NCI-H187 (cell line): ENCODE measurements around the gene ARHGAP4.

Experiments
- DNase-seq, 2 experiments: peaks; one replicate each; lab custom pipeline; 2025; lab: John Stamatoyannopoulos, UW

ARHGAP4 gene

DNA sequence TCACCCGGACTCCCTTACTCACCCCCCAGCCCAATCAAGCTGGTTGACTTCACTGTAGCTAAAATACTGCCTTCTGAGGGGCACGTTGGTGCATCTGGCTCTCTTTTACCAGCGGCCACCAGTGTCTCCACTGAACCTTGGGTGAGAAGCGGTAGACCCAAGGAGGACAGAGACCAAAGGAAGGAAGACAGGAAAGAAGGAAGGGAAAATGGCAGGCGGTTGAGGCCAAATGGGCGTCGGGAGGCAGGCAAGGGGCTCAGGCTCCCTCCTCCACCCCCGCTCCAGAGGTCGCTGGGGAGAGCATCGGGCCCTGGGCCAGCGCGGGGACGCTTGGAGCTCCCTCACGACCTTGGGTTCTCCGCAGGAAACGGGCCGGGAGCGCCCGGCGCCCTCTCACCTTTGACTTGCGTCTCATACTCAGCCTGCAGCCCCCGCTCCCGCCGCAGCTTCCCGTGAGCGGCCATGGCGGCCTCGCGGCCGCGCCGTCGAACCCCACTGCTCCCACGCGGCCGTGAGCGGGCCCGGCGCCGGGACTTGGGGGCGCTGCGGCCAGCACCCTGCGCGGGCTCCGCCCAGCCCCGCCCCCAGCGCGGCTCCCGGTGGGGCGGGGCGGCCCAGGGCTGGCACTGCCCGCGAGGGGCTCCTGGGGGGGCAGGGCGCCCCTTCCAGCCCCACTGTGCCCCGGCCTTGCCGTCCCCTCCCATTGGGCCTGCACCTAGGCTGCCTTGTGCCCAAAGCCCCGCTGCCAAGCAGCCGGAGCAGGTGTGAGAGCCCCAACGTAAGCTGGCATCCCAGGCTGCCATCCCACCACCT, at the start of gene ARHGAP4:
Gene ARHGAP4 (minus strand): TSS at position 526 of the 813 bp plus-strand sequence. CDS start 62 bp downstream, at position 464.
- DNase-seq, result no peak

DNA sequence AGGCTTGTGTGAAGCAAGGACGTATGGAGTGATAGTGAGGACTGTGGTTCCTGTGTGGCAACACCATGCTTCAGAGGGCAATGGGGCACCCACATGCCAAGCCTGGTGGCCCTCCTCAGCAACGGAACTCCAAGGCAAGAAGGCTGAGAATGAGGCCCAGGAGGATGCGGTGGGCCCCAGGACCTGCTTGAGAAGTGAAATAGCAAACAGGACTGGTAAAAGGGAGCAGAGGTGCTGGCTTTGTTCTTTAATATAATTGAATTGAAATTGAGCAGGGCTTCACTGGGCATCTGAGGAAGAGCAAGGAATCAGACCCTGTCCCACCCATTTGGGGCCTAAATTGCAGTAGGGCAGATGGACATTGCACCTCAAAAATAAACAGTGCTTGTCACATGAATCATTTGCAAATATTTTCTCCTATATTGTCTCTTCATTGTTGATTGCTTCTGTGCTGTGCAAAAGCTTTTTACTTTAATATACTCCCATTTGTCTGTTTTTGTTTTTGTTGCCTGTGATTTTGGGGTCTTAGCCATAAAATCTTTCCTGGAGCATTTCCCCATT, 48.7 kb upstream of the ARHGAP4 start:
- no peak for DNase-seq

DNA sequence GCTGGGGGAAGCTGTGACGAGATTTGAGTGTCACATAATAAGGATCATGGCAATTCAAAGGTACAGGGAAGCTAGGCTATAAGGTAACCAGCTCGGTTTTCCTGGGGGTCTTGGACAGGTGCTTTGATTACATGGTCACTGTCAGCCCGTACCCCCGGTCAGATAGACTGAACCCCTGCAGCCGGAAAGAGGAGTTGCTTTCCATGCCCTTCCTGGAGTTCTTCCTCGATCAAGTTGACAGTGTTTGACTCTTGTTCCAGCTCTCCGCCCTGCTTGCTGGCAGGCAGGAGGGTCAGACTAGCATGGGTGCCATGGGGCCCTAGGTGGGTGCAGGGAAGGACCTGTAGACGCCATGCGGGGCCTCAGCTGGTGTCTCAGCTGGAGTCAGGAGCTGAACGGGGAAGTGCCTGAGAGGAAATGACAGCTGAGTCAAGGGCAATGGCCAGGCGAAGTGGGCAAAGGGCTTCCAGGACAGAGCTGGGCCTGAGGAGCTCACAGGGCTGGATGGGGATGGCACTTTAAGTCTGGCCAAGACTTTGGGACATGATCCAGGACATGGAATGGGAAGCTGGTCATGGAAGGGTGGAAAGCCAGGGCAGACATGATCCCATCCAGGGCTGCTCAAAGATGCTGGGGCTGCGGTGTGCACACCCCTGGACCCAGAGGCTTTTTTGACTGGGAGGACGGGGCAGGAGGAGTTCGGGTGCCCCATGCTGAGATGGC, 48.1 kb upstream of the ARHGAP4 start:
- DNase-seq, result no peak

DNA sequence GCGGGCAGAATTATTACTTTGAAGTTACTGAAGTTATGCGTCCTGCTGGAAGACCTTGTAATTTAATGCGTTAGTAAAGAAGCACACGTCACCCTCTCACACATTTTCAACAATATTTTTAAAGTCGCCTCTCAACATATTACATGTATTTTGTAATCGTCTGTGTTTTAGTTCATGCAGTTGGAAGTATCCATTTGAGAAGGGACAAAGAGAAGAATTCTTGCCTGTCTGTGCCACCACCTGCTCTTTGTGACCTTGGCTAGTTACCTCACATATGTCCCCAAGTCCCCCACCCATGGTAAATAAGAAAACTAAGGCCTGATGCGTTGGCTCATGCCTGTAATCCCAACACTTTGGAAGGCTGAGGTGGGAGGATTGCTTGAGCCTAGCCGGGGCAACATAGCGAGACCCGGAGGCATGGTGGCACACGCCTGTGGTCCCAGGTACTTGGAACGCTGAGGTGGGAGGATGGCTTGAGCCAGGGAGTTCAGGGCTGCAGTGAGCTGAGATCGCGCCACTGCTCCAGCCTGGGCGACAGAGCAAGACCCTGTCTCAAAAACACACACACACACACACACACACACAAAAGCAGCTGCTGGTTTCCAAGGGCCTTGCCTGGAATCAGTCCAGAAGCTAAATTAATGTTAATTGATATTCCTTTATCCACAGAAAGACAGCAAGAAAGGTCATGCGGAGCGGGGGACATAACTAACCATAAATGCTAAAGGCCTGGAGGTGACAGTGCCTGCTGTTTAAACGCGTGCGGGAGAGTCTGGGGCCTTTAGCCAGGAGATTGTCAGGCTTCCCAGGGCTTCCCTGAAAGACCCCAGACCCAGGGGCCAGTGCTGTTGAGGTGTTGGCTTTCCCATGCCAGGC, 47.3 kb upstream of the ARHGAP4 start:
- DNase-seq, result no peak

DNA sequence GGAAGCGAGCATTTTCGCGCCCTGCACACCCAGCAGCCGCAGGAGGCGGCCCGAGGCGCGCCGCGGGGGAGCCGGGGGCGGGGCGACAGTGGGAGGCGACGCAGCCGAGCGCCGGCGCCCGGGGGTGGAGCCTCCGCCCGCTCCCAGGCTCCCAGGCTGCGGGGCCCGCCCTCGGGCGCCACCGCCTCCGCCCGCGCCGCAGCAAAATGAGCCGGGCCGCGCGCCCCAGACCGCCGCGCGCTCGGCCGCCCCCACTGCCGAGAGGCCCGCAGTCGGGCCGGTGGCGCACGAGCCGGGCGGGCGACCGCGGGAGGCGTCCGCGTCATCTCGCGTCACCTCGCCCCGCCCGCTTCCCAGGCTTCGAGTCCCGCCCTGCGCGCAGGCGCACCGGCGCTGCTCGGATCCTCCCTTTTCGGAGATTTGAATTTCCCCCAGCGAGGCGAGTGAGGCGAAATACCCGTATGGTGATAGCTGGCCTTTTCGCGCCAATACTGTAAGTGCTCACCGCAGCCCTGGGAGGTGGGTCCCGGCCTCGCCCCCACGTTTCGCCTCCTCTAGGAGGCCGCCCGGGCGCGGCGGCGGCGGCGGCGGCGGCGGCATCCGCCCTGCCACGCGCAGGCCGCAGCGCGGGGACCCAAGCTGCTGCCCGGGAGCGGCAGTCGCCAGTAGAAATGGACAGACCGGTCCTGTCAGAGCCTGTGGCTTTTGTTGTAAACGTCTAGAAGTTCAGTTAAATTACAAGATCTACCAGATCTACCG, 46.5 kb upstream of the ARHGAP4 start, which contains the start of gene TMEM187:
Gene TMEM187 (plus strand): TSS at position 387 of the 759 bp plus-strand sequence. CDS start 9,309 bp downstream, outside the sequence.
- DNase-seq, result peak; percentile 91 to 96

DNA sequence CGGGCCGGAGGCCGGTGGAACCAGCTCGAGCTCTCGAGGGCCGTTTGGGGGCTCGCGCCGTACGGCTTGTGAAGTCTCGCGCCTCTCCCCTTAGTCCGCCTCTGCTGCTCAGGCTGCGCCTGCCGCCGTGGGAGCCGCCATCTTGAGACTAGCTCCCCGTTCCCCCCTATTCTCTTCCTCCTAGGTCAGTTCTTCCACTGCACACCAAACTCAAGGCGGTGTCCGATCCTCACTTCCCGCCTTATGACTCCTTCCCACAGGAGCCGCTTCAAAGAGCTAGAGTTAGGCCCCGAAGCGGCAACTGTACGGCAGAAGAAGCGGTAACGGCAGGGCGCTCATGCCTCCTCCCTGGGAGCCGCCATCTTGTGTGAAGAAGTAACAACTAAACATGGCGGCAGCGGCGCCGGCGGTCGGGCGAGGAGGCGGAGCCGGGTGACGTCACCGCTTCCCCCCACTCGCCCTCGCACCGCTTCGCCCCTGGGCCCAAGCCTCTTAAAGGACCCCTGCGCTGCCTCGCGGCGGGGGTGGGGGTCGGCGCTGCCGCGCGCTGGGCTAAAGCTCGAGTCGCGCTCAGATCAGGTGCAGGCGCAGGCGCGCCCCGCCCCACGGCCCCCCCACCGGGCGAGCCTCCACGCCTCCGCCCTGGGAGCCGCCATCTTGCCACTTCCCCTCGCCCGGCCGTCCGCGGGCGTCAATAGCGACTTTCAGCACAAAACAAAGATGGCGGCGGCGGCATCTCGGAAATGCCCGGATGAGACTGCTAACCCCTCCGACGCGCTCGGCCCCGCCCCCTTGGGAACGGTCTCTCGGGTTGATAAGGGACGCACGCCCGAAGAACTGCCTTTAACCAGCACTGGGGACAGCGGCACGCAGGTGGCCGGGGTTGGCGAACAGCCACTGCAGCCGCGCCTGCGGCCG, 45.6 kb upstream of the ARHGAP4 start, which contains the start of gene HCFC1:
Gene HCFC1 (minus strand): TSS at position 369 of the 918 bp plus-strand sequence. CDS start 978 bp downstream, outside the sequence.
- DNase-seq, result peak; percentile 96 to 99

DNA sequence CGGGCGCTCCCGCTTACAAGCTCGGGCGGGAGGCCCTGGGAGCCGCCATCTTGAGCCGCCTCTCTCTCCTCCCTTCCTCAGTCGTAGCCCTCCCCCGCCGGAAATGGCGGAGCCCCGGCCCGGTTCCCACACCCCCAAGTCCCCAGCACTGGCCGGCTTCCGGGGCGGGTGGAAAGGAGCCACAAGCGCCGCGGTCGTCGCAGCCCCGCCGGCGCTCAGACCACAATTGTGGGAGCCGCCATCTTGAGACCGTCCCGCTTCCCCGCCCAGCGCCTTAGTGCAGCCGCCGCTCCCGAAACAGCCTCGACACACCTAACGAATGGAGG, 45.0 kb upstream of the ARHGAP4 start:
- DNase-seq, result peak; percentile 90 to 91

DNA sequence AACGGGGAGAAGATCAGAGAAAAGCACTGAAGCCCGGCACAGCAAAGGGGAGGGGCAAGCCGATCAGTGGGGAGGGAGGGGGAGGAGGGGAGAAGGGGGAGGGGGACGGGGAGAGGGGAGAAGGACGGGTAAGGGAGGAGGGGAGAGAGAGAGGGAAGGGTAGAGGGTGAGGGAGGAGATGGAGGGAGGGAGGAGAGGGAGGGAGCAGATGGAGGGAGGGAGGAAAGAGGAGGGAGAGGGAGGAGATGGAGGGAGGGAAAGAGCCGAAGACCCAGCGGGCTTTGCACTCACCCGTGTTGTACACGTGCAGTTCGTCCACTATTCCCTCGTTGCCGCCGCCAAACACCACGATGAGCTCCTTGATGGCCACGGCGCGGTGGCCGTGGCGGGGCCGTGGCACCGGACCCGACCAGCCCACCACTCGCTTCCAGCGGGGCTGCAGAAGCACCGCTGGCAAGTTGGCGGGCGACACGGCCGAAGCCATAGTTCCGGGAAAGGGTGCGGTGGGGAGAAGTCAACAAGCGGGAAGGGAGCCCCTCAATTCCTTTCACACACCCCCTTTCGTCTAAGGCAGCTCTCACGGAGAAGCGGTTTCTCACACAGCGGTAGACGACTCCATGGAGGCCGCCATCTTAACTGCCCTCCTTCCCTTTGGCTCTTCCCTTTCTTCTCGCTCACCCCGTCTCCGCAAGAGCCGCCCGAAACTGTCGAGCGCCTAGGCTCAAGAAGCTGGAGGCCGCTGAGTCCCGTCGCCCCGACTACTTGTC, 44.5 kb upstream of the ARHGAP4 start:
- peak; percentile 72 to 90 for DNase-seq

DNA sequence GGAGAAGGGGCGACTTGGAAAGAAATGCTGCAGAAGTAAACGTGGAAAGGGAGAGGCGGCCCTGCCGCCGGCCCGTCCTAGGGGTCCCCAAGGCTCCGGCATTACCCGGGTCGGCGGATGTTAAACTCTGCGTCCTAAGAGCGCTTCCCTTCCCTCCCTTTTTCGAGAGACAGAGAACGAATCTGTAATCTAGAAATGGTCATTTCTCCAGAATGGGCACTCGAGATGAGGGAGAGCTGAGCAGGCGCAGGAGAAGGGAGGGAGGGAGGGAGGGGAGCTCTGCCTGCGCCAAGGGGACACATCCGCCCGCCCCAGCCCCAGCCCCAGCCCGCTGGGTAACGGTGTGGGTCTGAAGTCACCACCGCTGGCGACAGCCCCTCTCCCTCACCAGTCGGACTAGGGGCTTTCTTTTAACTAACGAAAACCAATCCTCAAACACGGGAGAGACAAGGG, 43.9 kb upstream of the ARHGAP4 start:
- DNase-seq, result peak in 1 of 2 experiments; percentile 72

DNA sequence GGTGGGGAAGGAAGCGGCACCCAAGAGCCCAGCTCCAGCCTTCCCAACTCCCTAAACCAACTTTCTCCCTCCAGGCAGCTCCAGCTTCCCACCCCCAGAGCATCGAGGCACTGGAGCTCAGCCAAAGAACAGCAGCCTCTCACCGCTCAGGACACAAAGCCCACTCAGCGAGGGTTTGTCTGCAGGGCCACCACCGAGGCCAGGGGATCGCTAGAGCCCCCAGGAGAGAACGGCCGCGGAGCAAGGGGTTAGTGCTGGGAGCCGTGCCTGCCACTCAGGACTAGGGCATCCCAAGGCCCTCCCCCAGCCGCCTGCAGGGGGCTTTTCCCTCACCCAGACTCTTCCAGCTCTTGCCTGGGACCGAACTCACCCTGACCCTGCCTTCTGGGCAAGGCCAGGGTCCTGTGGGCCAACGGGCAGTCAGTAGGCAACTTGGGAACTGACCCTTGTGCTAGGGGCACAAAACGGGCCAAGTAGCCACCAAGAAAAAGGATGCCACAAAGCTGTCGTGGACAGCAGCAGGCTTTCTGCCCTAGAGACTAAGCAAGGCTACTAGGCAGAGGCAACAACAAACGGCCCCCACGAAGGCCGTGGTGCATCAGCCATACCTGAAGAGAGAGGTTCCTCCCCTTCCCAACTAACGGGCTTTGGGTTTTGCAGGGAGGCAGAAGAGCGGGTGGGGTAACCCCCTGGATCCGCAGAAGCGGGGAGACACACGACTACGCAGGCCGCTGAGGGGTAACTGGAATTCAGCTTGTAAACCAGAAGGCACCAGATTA, 43.2 kb upstream of the ARHGAP4 start:
- DNase-seq, result no peak

DNA sequence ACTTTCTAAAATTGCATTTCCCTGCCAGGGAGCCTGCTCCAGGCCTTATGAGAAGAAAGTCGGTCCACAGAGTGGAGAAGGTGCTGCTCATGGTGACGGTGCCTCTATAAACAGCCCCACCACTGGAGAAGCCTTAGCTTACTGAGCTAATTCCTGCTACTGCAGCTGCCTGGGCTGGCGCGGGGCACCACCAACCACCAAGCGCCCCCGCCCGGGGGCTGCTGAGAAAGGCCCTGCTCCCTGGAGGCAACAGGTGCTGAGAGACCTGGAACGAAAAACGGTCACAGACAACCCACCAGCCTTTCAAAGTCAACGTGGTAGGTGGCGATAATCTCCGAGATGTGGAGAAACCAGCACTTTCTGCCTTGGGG, 42.7 kb upstream of the ARHGAP4 start:
- DNase-seq, result peak; percentile 26 to 34

DNA sequence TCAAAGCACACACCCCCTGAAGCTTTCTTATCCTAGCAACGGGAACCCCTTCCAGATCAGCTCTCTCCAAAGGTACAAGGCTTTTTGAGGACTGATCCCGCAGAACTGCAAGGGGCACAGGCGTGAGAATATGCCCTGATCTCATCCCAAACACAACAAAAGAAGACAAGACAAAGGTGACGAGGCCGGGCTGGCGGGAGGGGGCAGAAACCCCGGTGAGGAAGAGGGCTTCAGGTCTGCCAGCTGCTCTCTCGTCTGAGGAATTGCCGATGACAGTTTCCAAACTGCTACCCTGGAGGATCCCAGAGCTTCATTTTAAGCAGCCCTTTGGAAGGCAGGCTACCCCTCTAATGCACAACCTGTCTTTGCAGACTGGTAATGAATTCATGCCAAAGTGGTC, 42.2 kb upstream of the ARHGAP4 start:
- peak in 1 of 2 experiments; percentile 35 for DNase-seq

DNA sequence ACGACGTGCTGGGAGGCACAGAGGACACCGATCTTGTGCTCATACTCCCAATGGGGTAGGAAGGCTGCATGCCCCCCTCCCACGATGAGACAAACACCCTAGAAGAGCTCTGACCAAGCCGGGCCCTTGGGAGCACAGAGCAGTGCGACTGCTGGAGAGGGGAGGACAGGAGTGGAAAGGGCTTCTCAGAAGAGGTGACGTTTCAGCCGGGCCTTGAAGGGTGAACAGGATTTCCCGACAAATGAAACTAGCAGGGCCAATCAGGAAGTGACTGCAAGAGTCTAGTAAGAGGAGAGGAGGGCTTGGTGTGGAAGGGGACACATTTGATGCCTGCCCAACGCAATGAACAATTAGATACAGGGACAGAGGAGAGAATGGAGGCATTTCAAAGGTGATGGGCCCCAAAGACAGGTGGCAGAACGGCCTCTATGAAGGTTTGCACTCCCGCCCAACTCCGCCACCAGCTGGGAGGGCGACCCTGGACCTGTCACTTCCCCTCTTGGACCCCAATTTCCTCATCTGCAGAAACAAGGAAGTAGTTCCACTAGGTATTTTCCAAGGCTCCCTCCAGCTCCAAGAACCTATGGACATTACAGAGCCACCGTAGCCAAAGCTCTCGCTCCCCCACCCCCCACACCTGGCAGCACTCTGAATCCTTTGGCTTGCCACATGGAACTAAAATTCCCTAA, 41.6 kb upstream of the ARHGAP4 start:
- DNase-seq, result no peak

DNA sequence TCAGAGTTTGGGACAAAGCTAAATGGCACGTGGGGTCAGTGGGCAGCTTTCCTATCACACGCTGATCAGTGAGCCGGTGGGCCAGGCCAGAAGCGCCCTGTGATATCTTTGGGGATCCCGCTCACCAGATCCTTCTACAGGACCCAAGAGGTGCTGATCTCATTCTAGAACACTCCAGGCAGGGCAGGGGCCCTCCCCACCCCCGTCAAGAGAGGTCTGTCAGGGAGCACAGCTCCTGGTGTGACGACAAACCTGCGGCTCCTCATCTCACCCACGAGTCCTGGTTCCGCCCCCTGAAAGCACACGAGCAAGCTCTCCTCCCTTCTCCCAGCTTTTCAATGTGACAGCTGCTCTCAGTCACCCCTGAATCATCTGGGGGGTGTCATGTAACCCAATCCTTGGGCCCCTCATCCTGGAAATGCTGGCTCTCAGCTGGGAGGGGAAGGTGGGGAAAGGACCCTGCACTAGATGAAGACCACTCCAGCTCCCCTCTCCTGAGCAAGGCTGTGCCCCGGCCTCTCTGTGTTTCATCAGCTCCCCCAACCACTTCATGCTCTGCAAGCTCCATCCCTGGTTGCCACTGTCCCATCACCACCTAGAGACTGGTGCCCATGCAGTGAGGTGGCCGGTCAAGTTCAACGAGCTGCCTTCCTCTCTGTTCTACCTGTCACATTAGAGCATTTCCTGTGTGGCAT, 40.9 kb upstream of the ARHGAP4 start:
- DNase-seq, result no peak

DNA sequence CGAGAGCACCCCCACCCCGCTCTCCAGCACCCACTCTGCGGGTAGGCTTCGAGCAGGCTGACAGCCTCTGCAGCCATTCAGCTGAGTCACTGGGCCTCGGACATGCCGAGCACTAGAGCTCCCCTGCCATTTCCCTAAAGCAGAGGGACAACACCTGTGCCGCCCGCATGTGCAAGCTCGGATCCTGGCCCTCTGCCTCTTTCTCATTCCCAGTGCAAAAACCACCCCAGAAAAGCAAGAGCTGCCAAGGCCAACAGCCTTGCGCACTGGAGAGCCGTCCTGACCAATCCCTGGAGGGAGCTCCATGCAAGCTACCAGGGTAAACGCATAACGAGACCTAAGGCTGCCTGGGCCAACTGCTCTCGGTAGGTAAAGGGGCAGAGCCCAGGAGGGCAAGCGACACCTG, 40.2 kb upstream of the ARHGAP4 start:
- no peak for DNase-seq

DNA sequence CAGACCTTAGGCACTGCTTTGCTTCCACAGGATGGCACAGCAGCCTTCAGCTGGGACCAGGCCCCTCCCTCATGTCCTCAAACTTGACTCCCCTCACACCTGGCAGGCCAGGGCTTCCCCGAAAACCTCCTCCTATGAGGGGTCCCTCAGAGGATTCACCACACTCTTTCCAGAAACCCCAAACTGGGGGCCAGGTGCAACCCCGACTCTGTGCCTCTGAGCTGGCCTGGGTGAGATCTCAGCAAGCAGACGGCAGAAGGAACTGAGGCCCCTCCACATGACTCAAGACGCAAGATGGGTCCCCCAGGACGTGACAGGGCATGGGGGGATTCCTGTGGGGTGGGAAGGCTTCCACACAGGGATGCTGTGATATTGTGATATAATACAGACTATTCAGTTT, 39.3 kb upstream of the ARHGAP4 start:
- DNase-seq, result no peak

DNA sequence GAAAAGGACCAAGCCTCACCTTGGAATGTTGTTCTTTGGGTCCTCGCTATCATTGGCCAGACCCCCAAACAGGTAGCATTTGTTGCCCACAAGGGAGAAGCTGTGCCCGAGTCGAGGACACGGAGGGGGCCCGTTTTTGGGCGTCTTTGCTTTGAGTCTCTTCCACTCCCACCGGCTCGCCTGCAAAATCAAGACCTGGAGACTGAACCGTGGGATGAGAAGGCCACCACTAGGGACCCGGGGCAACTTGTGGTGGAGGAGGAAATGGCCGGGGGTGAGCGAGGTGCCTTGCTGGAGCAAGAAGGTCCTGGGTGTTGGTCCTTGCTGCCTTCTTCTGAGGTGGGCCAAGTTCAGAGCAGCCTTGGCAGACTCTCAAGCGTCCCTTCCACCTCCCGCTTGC, 38.0 kb upstream of the ARHGAP4 start:
- no peak for DNase-seq
